ENCODE results near the gene DMKN. TPM values are rescaled to one million over a fixed set of nuclear protein-coding genes. Genes with fewer than 3 reads are reported as not detected.

DMKN gene
- total and polyA plus RNA-seq, 2 experiments from 2014 or later, result 57.0 to 99.5 TPM

- 84% methylated on average over 5 of the region's 5 CpGs for WGBS (ENCODE audit: low lambda C conversion rate, missing lambda C conversion rate)
- no peaks in the 10 kb centered on the region for H3K36me3 ChIP-seq (replicated peaks; ENCODE audit: insufficient read depth, low read depth)
- TF ChIP-seq CTCF (IDR thresholded peaks at IDR 0.05; ENCODE audit: poor library complexity) (no peak), EZH2 (IDR thresholded peaks at IDR 0.05; ENCODE audit: borderline replicate concordance) (no peak), EZH2phosphoT487 (IDR thresholded peaks at IDR 0.05; ENCODE audit: low read depth, severe bottlenecking, unreplicated experiment) (no peak)
These were observed 56.3 kb downstream of the DMKN start for GRCh38 chr19:35457173-35457572.

DNA sequence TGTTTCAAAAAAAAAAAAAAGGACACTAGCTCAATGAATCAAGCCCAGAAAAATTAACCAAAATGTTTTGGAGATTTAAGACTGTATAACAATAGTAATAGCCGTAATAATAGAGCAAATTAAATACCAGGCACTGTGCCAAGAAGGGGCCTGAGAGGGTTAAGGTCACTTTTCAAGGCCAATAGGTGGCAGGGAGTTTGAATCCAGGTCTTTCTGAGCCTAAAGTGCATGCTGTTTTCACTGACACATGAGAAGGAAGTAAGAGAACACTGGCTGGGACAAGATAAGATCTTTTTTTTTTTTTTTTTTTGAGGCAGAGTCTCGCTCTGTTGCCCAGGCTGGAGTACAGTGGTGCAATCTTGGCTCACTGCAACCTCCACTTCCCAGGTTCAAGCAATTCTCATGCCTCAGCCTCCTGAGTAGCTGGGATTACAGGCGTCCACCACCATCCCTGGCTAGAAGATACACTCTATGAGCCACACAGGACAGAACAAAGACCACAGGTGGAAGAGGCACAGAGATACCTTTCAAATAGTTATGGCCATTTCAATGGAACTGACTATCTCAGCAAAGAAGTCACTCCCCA, 57.7 kb downstream of the DMKN start:
- no peak for TF ChIP-seq EZH2phosphoT487 (IDR thresholded peaks at IDR 0.05; ENCODE audit: low read depth, severe bottlenecking, unreplicated experiment)
- no peak for TF ChIP-seq EZH2 (IDR thresholded peaks at IDR 0.05; ENCODE audit: borderline replicate concordance)
- no peak for TF ChIP-seq CTCF (IDR thresholded peaks at IDR 0.05; ENCODE audit: poor library complexity)
- Histone ChIP-seq H3K4me2 (no peak overlapping the region), H3K27me3 (no peaks in the 10 kb centered on the region), H3K36me3 (replicated peaks; ENCODE audit: insufficient read depth, low read depth) (no peaks in the 10 kb centered on the region), H3K9me2 (replicated peaks; ENCODE audit: insufficient read depth) (no peaks in the 10 kb centered on the region), H3K4me3 (no peak overlapping the region), H3K4me1 (ENCODE audit: insufficient read depth) (peaks cover 14% of the 10 kb centered on the region), H3K79me2 (no peaks in the 10 kb centered on the region), H4K20me1 (ENCODE audit: insufficient read depth, poor library complexity, severe bottlenecking) (no peaks in the 10 kb centered on the region), H3K27ac (no peak overlapping the region), H3K9me3 (ENCODE audit: low read depth) (no peaks in the 10 kb centered on the region), H2AFZ (no peak overlapping the region)
- WGBS (ENCODE audit: low lambda C conversion rate, missing lambda C conversion rate), result 67% methylated on average over 3 of the region's 3 CpGs
- DNase-seq (ENCODE audit: low spot score), result no peak

More at GRCh38 chr19:35457173-35457572, 56.3 kb downstream of the DMKN start:
- Histone ChIP-seq H3K27me3 (no peaks in the 10 kb centered on the region), H3K27ac (no peak overlapping the region), H2AFZ (no peak overlapping the region), H3K9me3 (ENCODE audit: low read depth) (no peaks in the 10 kb centered on the region), H3K4me3 (no peak overlapping the region), H3K4me1 (ENCODE audit: insufficient read depth) (peaks cover 14% of the 10 kb centered on the region), H3K79me2 (no peaks in the 10 kb centered on the region), H4K20me1 (ENCODE audit: insufficient read depth, poor library complexity, severe bottlenecking) (no peaks in the 10 kb centered on the region), H3K4me2 (no peak overlapping the region), H3K9me2 (replicated peaks; ENCODE audit: insufficient read depth) (no peaks in the 10 kb centered on the region)
- DNase-seq (ENCODE audit: low spot score), result no peak

DNA sequence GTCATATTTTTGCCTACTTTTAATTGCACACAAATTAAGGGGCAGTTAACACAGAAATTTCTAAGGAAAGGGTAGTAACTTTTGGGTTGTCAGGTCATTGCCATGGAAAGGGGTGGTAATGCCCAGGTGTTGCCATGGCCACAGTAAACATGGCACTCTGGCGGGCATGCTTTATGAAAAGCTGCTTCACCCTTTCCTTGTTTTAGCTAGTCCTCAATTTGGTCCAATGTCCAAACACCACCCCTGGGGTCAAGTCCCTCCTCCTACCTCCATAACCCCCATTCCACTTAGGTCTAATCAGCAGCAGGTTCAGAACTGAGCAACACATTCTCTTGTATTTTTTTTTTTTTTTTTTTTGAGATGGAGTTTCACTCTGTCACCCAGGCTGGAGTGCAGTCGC, 58.8 kb downstream of the DMKN start:
- no peak overlapping the region for H3K4me2 ChIP-seq
- H3K36me3 ChIP-seq (replicated peaks; ENCODE audit: insufficient read depth, low read depth), result no peaks in the 10 kb centered on the region
- no peaks in the 10 kb centered on the region for H4K20me1 ChIP-seq (ENCODE audit: insufficient read depth, poor library complexity, severe bottlenecking)
- H3K9me3 ChIP-seq (ENCODE audit: low read depth), result no peaks in the 10 kb centered on the region
- no peaks in the 10 kb centered on the region for H3K9me2 ChIP-seq (replicated peaks; ENCODE audit: insufficient read depth)
- H3K27me3 ChIP-seq, result no peaks in the 10 kb centered on the region
- 97% methylated on average over 2 of the region's 2 CpGs for WGBS (ENCODE audit: low lambda C conversion rate, missing lambda C conversion rate)
- no peak overlapping the region for H3K4me3 ChIP-seq
- no peak for TF ChIP-seq EZH2phosphoT487 (IDR thresholded peaks at IDR 0.05; ENCODE audit: low read depth, severe bottlenecking, unreplicated experiment)
- TF ChIP-seq CTCF (IDR thresholded peaks at IDR 0.05; ENCODE audit: poor library complexity), result no peak
- no peak for TF ChIP-seq EZH2 (IDR thresholded peaks at IDR 0.05; ENCODE audit: borderline replicate concordance)
- no peak overlapping the region for H2AFZ ChIP-seq
- DNase-seq (ENCODE audit: low spot score), result no peak
- H3K4me1 ChIP-seq (ENCODE audit: insufficient read depth), result peaks cover 14% of the 10 kb centered on the region
- no peaks in the 10 kb centered on the region for H3K79me2 ChIP-seq
- no peak overlapping the region for H3K27ac ChIP-seq
